Activated naive CD4-positive, alpha-beta T cell treated with anti-CD3 and anti-CD28 coated beads, Interleukin-2, amount 10 ng/mL, durations not matched to agents 5 hours and 36 hours (primary cell): ENCODE data around the gene CXorf58. TPM values are rescaled to one million over a fixed set of nuclear protein-coding genes. Genes with fewer than 3 reads are reported as not detected.

Experiments used
- total RNA-seq, 2 experiments: library from RNA; stranded (reverse); gene quantifications; one replicate each; pipeline ENCODE4 v1.2.3, GENCODE V29; 2021

CXorf58 gene
- total RNA-seq: not detected

DNA sequence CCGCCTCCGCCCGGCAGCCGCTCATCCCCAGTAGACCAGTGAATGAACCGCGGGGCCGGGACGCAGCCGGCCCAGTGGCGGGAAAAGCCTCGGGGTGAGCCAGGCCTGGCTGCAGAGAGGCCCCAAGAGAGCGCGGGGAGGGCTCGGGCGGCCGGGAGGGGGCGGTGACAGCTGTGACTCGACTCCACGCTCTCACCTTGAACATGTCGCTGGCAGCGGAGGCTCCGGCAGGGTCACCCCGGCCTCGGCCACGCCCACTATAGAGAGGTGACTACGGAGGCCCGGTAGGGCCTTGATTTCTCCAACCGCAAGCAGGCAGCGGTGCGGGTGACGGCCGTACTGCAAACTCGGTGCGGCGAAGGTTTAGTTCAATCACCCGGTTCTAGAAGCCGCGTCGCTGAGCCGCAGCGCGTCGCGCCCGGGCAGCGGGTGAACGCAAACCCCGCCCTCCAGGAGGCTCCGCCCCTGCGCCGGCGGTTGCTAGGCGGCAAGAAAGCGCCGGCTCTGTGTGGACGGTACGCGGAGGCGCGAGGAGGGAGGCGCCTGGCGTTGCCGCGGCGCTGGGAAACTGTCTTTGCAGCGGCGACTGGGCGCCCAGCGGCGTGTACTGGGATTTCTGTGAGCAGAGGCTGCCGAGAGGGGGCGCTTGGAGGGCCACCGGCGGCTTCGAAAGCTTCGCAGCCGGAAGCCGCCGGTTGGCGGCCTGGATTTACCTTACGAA is at the start of gene CXorf58, which contains the start of gene APOO:
TSS of gene CXorf58 (plus strand) at position 509 of the 721 bp plus-strand sequence. CDS start 2,297 bp downstream, outside the sequence.
TSS of gene APOO (minus strand) at position 441 of the 721 bp plus-strand sequence. CDS start at position 205, 236 bp downstream.

Other genes with a start within 250 kb of the CXorf58 start
- gene PRDX4, start 240.5 kb upstream of the CXorf58 start, total RNA-seq: 10 to 100 TPM; 27.7 to 28.2 TPM
- 10 to 100 TPM; 22.4 to 23.2 TPM for gene ACOT9, start 164.7 kb upstream of the CXorf58 start, total RNA-seq
- 10 to 100 TPM; 80.7 to 84.3 TPM for gene SAT1, start 124.8 kb upstream of the CXorf58 start, total RNA-seq
- 10 to 100 TPM; 17.0 to 18.3 TPM for gene APOO, start 68 bp upstream of the CXorf58 start, total RNA-seq
- 1 to 10 TPM; 7.9 TPM for gene KLHL15, start 119.2 kb downstream of the CXorf58 start, total RNA-seq
- gene EIF2S3, start 146.9 kb downstream of the CXorf58 start, total RNA-seq: 100 to 1,000 TPM; 230 to 238 TPM
- 10 to 100 TPM; 45.9 to 51.5 TPM for gene ZFX, start 241.7 kb downstream of the CXorf58 start, total RNA-seq